Smooth muscle cell (in vitro differentiated cells): Measurements from ENCODE around the gene UBP1. TPM values are rescaled to one million over a fixed set of nuclear protein-coding genes. Genes with fewer than 3 reads are reported as not detected.
"Not testable (repeated sequence)": the region's sequence is repeated elsewhere in the genome, so short reads cannot be mapped to it uniquely, and the experiment has no call there.

Experiments used
- DNase-seq: peaks from one replicate; lab custom pipeline; 2025; ENCODE audit not compliant: unreplicated experiment; lab: John Stamatoyannopoulos, UW
- H2AFZ ChIP-seq: fragments of 200-600 bp; sonication (generic); 2 replicates; pipeline ENCODE4 v1.6.0; 2016; ENCODE audit warnings: antibody characterized with exemption, low read depth, mild to moderate bottlenecking
- H3F3A ChIP-seq: fragments of 200-600 bp; sonication (generic); 2 replicates; pipeline ENCODE4 v1.6.0; 2017; ENCODE audit warnings: antibody characterized with exemption, low read depth
- H3K27ac ChIP-seq: fragments of 200-600 bp; sonication (generic); 2 replicates; pipeline ENCODE4 v1.5.1; 2016; ENCODE audit warnings: low read depth, mild to moderate bottlenecking
- H3K27me3 ChIP-seq: fragments of 200-600 bp; sonication (generic); 2 replicates; pipeline ENCODE4 v1.6.1; 2016; ENCODE audit warnings: low read depth, mild to moderate bottlenecking
- H3K36me3 ChIP-seq: fragments of 200-600 bp; sonication (generic); 2 replicates; pipeline ENCODE4 v1.5.1; 2016; ENCODE audit warnings: low read depth
- H3K4me1 ChIP-seq: fragments of 200-600 bp; sonication (generic); 2 replicates; pipeline ENCODE4 v1.5.1; 2016; ENCODE audit warnings: low read depth
- H3K4me2 ChIP-seq: fragments of 200-600 bp; sonication (generic); 2 replicates; pipeline ENCODE4 v1.6.0; 2016; ENCODE audit warnings: mild to moderate bottlenecking
- H3K4me3 ChIP-seq: fragments of 200-600 bp; sonication (generic); 2 replicates; pipeline ENCODE4 v1.5.1; 2016; ENCODE audit warnings: mild to moderate bottlenecking
- H3K79me2 ChIP-seq: fragments of 200-600 bp; sonication (generic); 2 replicates; pipeline ENCODE4 v1.6.0; 2016; ENCODE audit warnings: low read depth, mild to moderate bottlenecking
- H3K9ac ChIP-seq: fragments of 200-600 bp; sonication (generic); 2 replicates; pipeline ENCODE4 v1.6.0; 2016; ENCODE audit warnings: low read depth
- H3K9me3 ChIP-seq: fragments of 200-600 bp; sonication (generic); replicated peaks from 2 replicates; pipeline ENCODE4 v1.5.1; 2016; ENCODE audit warnings: low read depth
- H4K20me1 ChIP-seq: fragments of 200-600 bp; sonication (generic); 2 replicates; pipeline ENCODE4 v1.6.0; 2016; ENCODE audit warnings: low read depth
- WGBS: methylation state at CpG from one replicate; pipeline ENCODE4 v1.1.7; 2016; ENCODE audit warnings: low lambda C conversion rate; 5-methylcytosine and 5-hydroxymethylcytosine counted together
- polyA plus RNA-seq: library from polyadenylated mRNA; unstranded; fragments of >200 nt; fragmentation: Nextera tagmentation; extraction: Ambion mirVana; gene quantifications from 2 replicates; pipeline ENCODE4 v1.2.1, GENCODE V29; 2016
- total RNA-seq: library from RNA; depleted of rRNA; stranded (reverse); fragments of >200 nt; gene quantifications from 2 replicates; pipeline ENCODE4 v1.2.3, GENCODE V29; 2014
- TF ChIP-seq, protein P1 (sequence below): fragments of 200-600 bp; sonication (generic); IDR thresholded peaks from 2 replicates; pipeline ENCODE4 v1.5.1; 2017; ENCODE audit warnings: borderline replicate concordance, mild to moderate bottlenecking, antibody characterized with exemption; ENCODE audit not compliant: insufficient read depth, poor library complexity, severe bottlenecking

The UBP1 gene
- total and polyA plus RNA-seq, 2 experiments from 2014 or later, result 18.4 to 50.9 TPM

DNA sequence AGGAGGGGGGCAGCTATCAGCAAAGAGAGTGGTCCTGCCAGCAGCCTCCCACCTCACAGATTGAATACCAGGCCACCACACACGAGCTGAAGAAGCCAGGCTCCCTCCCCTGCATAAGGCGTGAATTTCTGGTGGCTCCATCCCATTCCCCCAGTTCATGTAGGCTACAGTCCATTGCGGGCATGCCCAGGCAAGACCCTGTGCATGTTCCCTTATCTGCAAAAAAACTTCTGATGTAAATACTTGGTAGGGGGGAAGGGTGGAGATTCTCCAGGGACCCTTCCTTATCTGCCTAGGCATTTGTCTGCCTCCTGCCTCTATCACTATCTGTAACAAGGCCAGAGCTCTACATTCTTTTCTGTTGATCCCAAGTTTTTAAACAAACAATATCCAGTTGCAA, 27.6 kb upstream of the UBP1 start:
- no peaks in the 10 kb centered on the region for H3K79me2 ChIP-seq
- peak overlapping the region; percentile 28 for H3K9ac ChIP-seq
- no peaks in the 10 kb centered on the region for H3K36me3 ChIP-seq
- H3K27me3 ChIP-seq, result no peaks in the 10 kb centered on the region
- no peaks in the 10 kb centered on the region for H3K4me1 ChIP-seq
- TF ChIP-seq, protein P1, sequence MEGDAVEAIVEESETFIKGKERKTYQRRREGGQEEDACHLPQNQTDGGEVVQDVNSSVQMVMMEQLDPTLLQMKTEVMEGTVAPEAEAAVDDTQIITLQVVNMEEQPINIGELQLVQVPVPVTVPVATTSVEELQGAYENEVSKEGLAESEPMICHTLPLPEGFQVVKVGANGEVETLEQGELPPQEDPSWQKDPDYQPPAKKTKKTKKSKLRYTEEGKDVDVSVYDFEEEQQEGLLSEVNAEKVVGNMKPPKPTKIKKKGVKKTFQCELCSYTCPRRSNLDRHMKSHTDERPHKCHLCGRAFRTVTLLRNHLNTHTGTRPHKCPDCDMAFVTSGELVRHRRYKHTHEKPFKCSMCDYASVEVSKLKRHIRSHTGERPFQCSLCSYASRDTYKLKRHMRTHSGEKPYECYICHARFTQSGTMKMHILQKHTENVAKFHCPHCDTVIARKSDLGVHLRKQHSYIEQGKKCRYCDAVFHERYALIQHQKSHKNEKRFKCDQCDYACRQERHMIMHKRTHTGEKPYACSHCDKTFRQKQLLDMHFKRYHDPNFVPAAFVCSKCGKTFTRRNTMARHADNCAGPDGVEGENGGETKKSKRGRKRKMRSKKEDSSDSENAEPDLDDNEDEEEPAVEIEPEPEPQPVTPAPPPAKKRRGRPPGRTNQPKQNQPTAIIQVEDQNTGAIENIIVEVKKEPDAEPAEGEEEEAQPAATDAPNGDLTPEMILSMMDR, result no peak
- H4K20me1 ChIP-seq, result no peaks in the 10 kb centered on the region
- DNase-seq, result no peak
- no peaks in the 10 kb centered on the region for H3K9me3 ChIP-seq
- no peak overlapping the region for H2AFZ ChIP-seq
- WGBS, result 66% methylated on average over 3 of the region's 3 CpGs
- H3K4me2 ChIP-seq, result no peak overlapping the region
- H3F3A ChIP-seq, result no peaks in the 10 kb centered on the region
- no peak overlapping the region for H3K4me3 ChIP-seq
- H3K27ac ChIP-seq, result peak overlapping the region; percentile 53

DNA sequence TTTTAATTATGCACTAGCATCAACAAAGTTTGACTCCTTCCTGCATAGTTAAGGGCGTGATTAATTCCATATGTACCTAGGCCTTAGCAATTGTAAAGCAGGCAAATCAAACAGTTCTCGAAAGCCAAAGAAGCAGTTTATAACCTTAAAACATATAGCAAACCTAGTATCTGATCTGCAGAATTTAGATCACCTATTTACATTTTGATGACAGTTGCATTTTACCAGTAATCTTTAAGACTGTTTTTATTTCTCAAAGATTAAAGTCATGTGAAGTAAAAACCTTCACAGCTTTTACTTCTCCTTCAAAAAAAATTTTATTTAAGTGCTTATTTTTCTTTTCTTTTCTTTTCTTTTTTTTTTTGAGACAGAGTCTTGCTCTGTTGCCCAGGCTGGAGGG, 20.9 kb upstream of the UBP1 start:
- peaks cover 4% of the 10 kb centered on the region for H3K9me3 ChIP-seq
- H2AFZ ChIP-seq, result no peak overlapping the region
- H3K9ac ChIP-seq, result no peak overlapping the region
- no peak overlapping the region for H3K4me3 ChIP-seq
- no peak overlapping the region for H3K27ac ChIP-seq
- 92% methylated on average over 2 of the region's 2 CpGs for WGBS
- no peaks in the 10 kb centered on the region for H3F3A ChIP-seq
- no peak for DNase-seq
- H3K4me2 ChIP-seq, result no peak overlapping the region
- H3K79me2 ChIP-seq, result no peaks in the 10 kb centered on the region
- TF ChIP-seq, protein P1, result no peak
- H3K27me3 ChIP-seq, result no peaks in the 10 kb centered on the region
- no peaks in the 10 kb centered on the region for H4K20me1 ChIP-seq
- no peaks in the 10 kb centered on the region for H3K36me3 ChIP-seq
- H3K4me1 ChIP-seq, result no peaks in the 10 kb centered on the region

DNA sequence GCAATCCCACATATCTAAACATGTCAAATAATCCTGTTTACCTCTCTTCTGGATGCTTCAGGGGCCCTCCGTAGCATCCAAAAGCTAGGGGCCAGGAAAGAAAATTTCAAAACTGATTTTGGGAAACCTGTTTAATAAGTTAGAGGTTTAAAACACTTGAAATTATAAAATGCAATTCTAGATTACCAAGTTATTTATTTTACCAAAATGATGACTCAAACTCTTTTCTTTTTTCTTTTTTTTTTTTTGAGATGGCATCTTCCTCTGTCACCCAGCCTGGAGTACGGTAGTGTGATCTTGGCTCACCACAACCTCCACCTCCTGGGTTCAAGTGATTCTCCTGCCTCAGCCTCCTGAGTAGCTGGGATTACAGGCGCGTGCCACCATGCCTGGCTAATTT, 19.4 kb upstream of the UBP1 start:
- not testable (repeated sequence) for H3K4me2 ChIP-seq, H3K27ac ChIP-seq, H3K27me3 ChIP-seq, DNase-seq, H3K9ac ChIP-seq, H3F3A ChIP-seq, H2AFZ ChIP-seq, H3K4me1 ChIP-seq, H3K4me3 ChIP-seq, H4K20me1 ChIP-seq, H3K9me3 ChIP-seq, H3K79me2 ChIP-seq, H3K36me3 ChIP-seq
- WGBS, result 95% methylated on average over 4 of the region's 4 CpGs

DNA sequence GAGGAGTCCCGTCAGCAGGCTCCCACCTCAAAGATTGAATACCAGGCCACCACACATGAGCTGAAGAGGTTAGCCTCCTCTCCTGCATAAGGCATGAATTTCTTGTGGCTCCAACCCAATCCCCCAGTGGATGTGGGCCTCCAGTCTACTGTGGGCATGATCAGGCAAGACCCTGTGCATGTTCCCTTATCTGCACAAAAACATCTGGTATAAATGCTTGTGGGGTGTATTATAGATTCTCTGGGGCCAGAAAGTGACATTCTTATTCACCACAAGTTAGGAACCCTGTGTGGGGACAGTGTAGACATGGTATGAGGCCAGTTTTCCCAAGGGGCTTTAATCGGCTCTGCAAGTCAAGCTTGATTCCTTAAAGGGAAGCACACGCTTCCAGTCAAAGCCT, 18.2 kb upstream of the UBP1 start:
- 81% methylated on average over 3 of the region's 3 CpGs for WGBS
- no peaks in the 10 kb centered on the region for H4K20me1 ChIP-seq
- no peak overlapping the region for H3K4me2 ChIP-seq
- H3K27ac ChIP-seq, result no peak overlapping the region
- H3K27me3 ChIP-seq, result no peaks in the 10 kb centered on the region
- TF ChIP-seq, protein P1, result no peak
- DNase-seq, result no peak
- no peaks in the 10 kb centered on the region for H3K4me1 ChIP-seq
- H3K4me3 ChIP-seq, result no peak overlapping the region
- H3K9ac ChIP-seq, result no peak overlapping the region
- no peaks in the 10 kb centered on the region for H3K36me3 ChIP-seq
- H2AFZ ChIP-seq, result no peak overlapping the region
- H3K9me3 ChIP-seq, result peaks cover 4% of the 10 kb centered on the region
- no peaks in the 10 kb centered on the region for H3F3A ChIP-seq
- H3K79me2 ChIP-seq, result no peaks in the 10 kb centered on the region
